Embryonic facial prominence (tissue), 1 donor: ENCODE data around the gene LRFN4.

Source experiments
- DNase-seq: peaks from one replicate; pipeline ENCODE4 v3.0.0-alpha.2; 2016; ENCODE audit errors: extremely low spot score

The LRFN4 gene

DNA sequence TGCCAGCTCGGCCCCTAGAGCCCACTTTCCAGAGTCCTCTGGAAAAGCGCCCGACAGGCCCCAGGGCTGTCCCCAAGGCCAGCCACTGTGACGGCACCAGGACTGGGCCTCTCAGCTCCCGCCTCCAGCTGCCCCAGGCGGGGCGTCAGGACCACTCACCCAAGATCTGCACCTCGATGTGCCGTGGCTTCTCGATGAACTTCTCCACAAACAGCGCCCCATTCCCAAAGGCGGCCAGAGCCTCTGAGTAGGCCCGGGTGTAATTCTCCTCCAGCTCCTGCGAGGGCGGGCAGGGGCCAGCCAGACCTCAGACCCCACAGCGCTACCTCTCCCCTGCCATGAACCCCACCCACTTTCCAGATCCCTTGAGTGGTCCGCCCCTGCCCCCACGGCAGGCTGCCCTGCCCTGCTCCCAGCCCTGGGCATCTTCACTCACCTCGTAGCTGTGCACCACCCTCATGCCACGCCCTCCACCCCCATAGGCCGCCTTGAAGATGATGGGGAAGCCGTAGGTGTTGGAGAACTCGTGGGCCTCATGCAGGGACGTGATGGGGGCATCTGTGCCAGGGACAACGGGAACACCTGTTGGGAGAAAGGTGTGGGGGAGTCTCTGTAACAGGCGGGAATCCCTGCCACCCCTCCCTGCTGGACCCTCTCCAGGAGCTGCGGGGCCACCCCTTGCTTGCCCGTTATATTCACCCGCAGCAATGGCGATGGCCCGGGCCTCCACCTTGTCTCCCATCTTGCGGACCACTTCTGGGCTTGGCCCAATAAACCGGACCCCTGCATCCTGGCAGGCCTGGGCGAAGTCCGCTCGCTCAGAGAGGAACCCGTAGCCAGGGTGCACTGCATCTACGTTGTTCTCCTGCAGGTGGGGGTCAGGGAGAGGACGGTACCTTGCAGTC is 14.0 kb downstream of the LRFN4 start:
- no peak for DNase-seq

DNA sequence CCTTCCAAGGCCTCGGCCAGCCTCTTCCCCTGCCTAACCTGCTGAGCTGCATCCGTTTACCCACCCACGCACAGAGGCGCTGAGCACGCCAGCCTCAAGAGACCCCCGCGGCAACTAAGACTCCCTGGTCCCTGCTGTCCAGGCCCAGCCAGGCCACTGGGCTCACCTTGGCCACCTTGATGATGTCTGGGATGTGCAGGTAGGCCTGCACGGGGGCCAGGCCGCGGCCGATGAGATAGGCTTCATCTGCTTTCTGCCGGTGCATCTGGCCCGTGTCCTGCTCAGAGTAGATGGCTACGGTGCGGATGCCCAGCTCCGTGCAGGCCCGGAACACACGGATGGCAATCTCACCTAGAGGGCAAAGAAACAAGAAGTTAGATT is 14.6 kb downstream of the LRFN4 start:
- no peak for DNase-seq

DNA sequence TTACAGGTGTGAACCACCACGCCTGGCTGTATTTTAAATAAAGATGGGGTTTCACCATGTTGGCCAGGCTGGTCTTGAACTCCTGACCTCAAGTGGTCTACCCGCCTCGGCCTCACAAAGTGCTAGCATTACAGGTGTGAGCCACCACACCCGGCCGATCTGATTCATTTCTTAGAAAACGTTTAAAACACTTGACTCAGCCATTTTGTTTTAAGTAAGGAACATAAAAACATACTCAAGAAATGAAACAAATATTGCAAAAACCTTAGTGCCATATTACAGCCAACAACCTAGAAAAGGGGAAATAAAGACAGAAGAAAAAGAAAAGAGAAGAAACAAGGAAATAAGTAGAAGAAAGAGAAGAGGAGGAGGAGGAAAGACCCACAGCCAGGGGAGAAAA is 17.4 kb downstream of the LRFN4 start:
- DNase-seq = no peak

DNA sequence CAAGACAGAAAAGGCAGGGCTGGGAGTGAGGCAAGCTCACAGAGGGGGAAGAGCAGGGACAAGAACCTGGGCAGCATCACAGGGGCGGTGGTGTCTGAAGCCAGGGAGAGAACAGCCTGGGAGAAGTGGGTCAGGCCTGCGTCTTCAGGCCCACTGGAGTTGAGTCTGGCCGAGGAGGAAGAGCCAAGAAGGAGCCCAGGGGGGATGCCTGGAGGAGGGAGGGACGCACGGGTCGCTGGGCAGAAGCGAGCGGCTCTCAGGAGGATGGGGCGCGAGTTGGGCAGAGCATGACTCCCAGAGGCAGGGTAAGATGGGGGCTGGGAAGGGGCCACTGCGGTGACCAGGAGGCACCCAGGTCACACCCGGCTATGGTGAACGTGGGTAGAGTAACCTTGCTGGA is 18.5 kb downstream of the LRFN4 start:
- DNase-seq = no peak

DNA sequence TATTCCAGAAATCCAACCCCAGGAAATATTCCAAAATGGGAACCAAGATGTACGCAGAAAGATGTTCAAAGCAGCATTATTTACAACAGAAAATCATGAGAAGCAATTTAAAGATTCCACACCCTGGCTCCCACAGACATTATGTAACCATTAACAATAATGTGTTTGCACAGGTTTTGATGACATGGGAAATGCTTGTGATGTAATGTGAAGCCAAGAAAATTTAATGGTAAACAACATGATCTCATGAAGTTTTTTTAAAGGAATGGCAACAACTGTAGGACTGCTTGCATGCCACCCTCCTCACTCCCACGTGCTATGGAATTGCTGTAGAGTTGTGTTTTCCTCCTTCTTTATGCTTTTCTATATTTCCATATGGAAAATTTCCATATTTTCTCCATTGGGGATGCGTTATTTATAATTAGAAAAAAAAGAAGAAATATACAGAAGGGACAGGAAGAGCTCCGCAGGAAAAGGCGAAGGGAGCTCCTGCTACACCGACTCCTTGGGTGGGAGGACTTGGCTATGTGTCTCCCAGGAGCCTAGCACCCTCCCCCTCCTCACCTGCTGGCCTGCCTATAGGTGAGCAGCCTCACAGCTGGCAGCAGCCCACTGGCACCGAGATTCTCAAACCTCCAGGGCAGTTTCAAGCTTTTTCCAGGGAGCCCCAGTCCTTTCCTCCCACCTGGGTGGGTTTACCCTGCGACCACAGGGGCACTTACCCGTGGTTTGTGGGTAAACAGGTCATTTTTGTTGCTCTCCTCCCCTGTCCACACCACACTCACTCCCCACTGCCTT is 20.9 kb downstream of the LRFN4 start:
- DNase-seq = no peak

DNA sequence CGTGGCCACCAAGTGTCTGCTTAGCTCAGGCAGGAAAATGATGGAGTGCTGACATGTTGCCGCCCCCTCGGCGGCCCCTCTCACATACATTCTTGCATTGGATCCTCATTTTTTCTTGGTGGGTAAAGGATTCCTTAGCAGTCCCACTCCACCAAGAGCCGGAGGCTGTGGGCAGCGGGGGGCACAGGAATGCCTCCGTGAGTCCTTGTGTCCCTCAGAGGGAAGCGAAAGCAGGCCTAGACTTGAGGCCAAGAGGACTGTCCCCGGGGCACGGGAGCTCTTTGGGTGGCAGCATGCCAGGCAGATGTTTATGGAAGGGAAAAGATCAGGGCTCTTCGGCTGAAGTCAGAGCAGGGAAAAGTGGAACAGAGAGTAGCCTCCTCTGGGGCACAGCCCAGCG is 21.6 kb downstream of the LRFN4 start:
- DNase-seq = no peak

DNA sequence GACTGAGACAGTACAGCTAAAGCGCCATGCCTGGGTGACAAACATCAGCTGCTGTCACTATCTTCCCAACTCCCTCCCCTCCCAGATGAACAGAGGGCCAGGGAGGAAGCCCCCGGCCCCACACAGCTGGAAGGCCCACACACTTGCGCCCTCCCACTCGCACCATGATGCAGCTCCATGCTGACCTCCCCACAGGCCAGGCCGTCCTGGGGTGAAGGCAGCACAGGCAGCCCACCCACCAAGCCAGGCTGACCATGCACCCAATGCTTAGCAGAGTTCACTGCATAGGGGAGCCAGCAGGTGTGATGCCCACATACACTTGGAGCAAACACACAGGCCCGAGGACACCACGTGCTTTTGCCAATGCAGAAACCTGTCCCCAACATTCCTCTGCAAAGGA is 22.1 kb downstream of the LRFN4 start:
- no peak for DNase-seq

DNA sequence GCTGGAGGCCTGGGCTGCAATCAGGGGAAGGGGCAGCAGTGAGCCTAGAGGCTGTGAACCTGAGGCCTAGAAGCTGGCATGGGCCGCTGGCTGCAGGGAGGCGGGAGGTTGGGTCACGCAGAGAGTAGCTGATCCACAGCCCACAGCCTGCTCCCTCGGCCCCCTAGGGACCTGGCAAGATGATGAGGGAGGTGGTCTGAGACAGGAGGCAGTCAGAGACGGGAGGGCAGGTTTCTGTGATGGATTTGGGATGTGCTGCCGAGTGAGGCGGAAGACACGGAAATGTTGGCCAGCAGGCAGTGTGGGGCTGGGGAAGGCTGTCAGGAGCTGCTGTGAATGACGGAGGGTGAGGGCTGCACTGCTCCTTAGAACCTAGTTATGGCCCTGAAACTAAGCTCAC is 22.7 kb downstream of the LRFN4 start:
- no peak for DNase-seq

DNA sequence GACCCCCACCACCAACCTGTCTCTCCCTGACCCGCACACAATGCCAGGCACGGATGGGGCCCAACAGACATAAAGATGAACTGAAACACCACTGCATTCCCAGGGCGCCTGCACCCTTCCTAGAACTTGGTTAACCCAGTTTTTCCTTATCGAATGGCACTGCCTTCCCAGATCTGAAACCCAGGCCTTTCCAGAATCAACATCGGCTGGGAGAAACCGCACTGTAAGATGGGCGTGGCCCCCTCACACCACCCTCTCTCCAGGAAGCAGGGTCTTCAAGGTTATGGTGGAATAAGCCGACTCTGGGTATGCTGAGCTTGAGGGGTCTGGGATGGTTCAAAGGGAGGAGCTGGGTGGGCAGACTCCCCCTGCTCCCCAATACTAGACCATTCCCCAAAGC is 23.1 kb downstream of the LRFN4 start:
- DNase-seq = no peak

DNA sequence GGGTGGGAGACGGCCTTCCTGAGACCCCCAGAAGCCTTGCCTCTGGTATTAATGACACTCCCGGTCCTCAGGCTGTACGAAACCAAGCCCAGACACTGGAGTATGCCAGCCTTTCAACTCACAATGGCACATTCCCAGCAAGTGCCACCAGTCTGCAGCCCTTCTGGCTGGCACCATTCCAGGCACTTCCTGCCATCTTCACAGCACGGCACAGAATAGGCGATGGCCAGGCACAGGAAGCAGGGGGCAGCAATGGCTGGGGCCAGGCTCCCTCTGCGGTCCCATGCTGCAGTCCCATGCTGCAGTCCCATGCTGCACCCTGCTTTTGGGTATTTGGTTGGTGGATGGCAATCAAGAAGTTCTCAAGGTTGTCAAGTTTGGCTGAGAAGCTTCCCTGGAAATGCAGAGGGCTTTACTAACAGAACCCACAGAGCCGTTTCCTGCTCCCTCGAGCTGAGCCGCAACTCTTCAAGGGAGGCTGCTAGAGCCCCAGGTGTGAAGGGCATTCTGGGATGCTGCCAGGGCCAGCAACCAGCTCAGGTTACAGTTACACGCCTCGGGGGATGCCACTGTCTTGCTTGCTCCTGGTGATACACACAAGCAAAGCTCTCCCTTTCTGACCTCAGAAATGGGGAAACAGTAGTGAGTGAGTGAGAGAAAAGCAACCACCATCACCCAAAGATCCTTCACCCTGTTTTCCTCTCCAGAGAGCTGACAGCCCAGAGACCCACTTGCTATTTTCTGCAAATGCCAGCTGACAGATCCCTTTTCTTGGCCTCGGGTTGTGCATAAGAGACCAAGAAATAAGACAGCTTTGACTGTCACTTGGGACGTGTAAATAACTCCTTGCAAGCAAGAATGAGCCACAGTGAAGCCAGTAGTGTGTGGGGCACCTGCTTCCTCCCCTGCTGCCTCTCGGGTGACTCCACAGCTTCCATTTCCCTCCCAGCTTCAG is 23.9 kb downstream of the LRFN4 start:
- no peak for DNase-seq

DNA sequence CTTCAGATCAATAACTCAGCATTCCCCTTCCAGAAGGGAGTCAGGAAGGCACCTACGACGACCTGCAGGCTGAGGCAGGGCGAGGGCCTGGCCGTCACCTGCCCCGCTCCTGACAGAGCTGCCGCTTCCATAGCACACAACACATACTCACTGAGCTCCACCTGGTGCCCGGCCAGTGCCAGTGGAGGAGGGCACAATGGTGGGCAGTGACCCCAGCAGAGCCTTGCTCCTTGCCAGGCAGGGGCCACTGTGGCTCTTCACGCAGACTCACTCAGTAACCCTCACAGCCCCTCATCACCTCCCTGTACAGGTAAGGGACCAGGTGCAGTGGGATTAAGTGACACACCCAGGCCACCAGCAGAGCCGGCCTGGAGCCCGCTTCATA is 24.6 kb downstream of the LRFN4 start:
- DNase-seq = no peak

DNA sequence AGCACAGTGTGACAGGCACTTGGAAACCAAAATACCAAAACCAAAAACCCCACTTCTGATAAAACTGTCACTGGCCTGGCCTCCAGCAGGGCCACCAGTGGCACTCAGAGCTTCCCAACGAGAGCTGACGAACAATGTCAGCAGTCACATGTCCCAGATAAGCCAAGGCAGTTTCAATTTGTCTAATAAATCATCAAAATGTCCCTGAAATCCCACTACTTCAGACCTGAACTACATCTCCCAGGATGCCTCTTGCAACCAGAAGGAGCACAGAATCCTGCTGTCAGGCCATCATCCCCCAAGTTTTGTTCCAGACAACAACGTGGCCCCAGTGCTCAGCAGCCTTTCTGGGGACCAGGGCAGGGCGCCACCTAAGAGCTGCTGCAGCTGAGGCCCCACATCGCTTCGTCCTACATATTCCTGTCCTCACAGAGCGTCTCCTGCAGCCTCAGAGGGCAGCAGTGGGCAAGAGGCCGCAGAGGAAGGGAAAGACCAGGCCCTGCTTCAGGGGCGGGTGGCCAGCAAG is 25.1 kb downstream of the LRFN4 start:
- no peak for DNase-seq

DNA sequence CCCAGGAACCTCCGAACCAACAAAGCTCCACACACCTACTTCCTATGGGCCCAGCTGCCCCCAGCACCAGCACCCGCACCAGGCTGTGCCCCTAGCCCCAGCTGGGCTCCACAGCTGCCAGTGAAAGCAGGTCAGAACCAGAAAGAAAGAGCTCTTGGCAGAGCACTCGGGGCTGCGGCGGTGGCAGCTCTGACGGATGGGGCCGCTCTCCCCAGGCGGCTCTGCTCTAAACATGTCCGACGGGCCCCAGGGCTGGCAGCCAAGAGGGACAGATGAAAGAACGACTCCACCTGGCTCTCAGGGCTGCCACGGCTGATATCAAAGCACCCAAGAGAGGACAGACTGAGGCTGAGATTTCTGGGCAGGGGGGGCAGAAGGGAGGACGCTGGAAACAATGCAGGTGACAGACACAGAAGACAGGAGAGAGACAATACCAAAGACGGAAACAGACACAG is 25.7 kb downstream of the LRFN4 start:
- DNase-seq = no peak

DNA sequence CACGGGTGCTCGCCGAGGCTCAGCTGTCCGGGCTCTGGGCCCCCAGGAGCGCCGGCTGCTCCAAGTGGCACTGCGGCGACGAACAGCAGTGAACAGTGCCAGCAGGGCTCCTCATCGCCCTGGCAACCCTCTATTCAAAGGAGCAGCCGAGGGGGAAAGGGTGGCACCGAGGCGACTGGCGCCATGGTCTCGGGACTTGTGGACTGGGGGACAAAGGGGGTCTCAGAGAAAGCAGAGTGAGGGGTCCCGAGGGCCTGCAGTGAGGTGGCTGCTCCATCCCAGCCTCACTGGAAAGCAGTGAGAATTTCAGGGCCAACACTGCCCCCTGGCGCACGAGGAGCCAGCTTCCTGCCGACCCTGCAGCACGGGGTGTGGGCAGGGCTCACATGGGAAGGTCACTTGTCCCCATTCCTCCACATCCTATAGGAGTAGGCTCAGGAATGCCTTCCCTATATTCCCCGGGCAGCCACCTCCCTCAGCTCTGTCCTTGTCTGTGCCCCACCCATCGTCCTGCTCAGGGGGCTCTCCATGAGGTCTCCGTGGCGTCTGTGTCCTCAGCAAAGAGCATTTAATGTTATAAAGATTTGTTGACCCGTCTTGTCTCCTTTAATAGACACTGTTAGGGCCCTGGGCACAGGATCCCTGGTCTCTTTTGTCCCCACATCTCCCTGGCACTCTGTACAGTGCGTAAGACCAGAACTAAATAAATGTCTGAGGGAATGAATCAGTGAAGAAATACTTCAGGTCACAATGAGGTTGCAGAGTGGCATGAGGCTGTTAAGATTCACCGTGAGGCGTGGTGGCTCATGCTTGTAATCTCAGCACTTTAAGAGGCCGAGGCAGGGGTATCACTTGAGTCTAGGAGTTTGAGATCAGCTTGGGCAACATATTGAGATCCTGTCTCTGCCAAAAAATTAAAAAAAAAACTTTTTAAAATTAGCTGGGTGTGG is 26.4 kb downstream of the LRFN4 start:
- DNase-seq = no peak

DNA sequence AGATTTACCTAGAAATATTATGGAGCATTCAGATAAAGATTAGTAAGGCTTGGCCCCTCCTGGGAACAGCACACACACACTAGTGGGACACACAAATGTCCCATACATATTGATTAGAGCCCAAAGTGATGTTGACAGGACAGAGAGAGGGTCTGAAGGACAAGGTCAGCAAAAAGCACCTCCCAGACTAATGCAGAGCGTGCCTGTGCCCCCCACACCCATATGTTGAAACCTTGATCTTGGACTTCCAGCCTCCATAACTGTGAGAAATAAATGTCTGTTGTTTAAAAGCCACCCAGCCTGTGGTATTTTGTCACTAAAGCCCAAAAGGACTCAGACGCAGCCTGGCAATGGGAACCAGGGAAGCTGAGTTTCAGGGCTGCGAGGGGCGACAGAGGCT is 27.6 kb downstream of the LRFN4 start:
- DNase-seq = no peak

DNA sequence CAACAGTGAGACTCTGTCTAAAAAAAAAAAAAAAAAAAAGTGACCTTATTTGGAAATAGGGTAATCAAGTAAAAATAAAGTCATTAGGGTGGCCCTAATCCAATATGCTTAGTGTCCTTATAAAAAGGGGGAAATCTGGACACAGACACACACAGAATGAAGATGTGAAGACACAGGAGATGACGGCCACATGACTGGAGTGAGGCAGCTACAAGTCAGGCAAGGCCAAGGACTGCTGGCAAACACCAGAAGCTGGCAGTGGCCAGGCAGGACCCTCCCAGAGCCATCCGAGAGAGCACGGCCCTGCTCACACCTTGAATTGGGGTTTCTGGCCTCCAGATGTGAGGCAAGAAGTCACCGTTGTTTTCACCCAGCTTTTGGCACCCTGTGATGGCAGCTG is 28.6 kb downstream of the LRFN4 start:
- DNase-seq = no peak

DNA sequence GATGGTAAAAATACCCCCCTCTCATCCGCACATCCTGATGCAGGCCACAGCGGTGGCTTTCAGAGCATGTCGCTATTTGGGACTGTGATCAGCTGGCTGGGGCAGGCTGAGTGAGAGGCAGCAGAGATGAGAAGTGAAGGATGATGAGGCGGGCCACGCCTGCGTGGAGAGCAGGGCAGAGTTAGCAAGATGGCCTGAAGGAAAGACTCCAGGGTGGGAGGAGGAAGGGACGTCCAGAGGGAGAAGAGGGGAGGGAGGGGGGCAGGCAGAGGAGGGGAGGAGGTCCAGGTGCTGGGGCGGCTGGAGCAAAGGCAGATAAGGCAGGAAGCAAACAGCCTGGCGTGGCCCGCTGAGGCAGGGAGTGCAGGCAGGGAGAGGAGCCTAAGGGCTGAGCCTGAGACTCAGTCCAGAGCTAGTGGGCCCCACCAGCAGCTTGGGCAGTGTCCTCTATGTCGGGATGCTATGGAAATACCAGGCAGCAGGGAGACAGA is 29.1 kb downstream of the LRFN4 start:
- no peak for DNase-seq

DNA sequence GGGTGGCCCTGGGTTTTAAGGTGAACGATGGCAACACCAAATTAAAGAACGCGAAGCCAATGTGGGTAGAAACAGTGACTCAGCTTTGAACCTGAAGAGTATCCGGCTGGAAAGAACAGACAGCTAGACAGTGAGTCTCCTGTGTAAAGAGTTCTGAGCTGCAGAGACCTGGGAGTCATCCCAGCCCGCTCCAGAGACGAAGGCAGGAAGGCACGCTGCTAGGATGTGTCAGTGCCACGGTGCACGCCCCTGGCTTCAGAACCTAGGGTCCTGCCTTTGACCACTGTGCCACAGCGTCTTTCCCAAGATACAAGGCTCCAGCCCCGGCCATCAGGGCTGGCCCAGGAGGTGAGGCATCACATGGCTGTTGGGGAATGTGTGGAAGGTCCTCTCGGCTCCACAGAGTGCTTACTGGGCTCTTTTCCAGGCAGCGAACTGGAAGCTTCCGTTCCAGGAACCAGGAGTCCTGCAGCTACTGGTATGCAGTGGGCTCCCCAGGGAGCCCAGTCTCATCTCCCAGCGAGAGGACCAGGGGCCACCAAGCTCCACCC is 29.9 kb downstream of the LRFN4 start:
- DNase-seq = no peak

DNA sequence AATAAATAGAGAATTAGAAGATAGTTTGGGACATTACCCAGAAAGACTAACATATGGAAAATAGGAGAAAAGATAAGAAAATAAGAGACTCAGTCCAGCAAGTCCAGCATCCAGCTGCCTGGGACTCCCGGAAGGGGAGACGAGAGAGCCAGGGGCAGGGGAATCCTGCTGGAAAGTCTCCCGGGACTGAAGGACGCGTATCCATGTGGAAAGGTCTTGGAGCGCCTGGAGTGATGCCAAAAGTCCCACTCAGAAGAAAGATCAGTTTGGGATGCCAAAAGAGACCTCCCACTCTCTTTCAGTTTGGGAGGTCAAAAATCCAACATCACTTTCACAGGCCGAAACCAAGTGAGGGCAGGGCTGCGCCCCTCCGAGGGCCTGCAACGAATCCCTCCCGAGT is 30.7 kb downstream of the LRFN4 start:
- no peak for DNase-seq

DNA sequence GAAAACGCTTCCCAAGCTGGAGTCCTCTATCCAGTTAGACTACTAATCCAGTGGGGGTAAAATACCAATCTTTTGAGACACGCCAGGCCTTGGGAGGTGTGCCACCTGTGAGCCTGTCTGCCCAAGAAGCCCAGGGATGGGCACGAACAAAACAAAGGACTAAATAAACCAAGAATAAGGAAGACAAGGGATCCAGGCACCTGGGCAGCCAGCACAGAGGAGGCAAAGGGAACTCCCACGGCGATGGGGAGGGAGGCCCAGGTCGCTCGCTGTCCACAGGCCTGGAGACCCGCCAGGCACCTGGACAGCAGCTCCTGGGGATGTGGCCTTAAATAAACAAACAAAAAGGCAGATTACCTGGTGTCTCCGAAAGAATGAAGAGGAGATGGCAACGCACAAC is 31.4 kb downstream of the LRFN4 start:
- no peak for DNase-seq
